Renal cortex interstitium (tissue), 11 donors: ENCODE results near the gene BCO2. TPM values are rescaled to one million over a fixed set of nuclear protein-coding genes. Genes with fewer than 3 reads are reported as not detected.
"Not testable (repeated sequence)": the region's sequence is repeated elsewhere in the genome, so short reads cannot be mapped to it uniquely, and the experiment has no call there.

ENCODE experiments used
- DNase-seq, 11 donors: peaks; one replicate each; pipeline ENCODE4 v3.0.0-alpha.2; 2013; ENCODE audit warnings: low read depth in 9 of 11, low spot score in 4 of 11; ENCODE audit errors: extremely low read depth in 1 of 11
- polyA plus RNA-seq, 3 donors: library from polyadenylated mRNA; unstranded; fragments of 120-200 nt; gene quantifications; one replicate each; pipeline ENCODE4 v1.2.1, GENCODE V29; 2013; ENCODE audit not compliant: insufficient read length in 3 of 3

BCO2 gene
- polyA plus RNA-seq, 3 donors: 3.1 to 6.3 (median 3.5) TPM

DNA sequence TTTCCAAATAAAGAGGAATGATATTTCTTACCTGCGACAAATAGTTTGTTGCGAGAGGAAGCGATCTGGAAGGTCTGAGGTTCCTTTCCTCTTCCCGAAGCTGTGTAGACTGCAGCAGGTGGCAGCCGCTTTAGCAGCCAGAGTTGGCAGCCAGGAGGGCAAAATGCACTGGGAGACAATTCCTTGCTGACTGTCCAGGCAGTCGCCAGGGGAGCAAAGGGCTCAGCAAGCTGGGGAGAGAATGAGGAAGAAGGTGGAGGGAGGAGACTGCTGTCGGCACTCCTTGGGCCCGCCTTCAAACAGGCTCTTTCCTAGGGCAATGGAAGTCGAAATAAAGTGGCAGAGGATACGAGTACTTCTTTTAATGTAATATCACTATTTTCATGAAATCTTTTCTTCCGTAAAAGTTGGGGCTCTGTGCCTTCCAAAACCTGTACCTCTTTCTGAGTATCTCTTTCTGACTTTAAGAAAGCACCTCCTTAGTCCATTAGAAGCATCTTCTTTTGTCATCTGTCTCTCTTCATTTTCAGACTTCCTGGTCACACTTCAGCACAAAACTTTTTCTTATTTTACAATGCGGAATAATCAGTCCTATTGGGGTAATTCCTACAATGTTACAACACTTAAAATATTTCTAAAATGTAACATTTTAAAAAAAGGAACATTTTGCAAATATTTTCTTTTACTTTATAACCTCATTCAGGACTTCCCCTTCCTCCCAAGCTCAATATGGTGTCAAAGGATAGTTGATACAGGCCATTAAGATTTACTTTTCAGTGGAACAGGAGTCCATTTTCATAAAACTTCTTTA, 11.2 kb upstream of the BCO2 start, which contains the start of gene IL18:
IL18 (minus strand) TSS at position 220 of the 811 bp plus-strand sequence. CDS start 9,041 bp downstream, outside the sequence.
- peak in 1 of 11 donors; percentile 1 for DNase-seq

DNA sequence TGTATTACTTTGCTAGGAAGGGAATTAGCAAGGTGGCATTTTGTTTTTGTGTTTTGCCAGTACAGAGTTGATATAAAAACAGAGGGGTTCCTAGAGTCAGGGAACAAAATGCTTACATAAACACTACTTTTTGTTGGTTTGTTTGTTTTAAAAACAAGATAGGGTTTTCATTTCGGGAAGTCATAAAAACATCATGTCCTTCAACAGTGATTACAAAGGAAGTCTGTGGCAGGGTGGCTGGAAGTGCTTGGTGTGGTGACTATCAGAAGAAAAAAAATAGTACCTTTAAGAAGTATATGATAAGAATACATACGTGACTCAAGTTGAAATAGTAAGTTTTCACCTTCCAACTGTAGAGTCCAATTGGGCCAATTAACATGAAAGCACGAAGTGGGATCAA, 10.3 kb upstream of the BCO2 start:
- peak in 2 of 11 donors; percentile 4 to 12 for DNase-seq

DNA sequence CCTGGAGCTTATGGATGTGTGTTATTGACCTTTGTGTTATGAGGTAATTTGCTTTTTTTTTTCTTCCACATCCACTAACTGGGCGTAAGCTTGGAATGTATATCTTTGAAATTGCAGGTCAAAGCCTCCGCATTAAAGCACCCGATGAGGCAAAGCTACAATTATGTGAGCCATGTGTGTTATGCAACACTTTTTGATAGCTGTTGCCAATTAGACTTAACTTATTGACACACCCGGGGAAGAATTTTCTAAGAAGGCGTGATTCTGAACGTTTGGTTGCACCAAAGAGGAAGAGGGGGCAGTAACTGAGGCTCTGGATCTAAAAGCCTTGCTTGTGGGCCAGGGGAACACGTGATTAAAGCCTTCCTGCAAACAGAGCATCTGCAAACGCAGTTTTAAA, 8.8 kb upstream of the BCO2 start:
- no peak for DNase-seq

DNA sequence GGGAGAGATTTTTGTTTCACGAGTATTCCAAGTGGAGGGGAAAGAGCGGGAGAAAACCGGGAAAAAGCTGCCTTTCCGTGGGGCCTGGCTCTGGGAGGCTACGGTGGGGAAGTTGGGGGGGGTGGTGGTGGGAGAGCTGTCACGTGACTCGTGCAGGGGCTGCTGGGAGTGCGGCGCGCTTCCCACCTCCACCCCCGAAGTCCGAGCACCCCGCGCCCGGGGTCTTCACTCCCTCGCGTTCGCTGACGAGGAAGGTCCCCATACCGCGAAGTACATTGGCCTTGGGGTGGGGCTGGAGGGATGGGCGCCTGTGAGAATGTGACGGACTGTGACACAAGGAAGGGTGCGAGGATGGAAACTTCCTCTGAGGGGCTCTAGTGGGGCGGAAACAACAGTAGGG, 8.2 kb upstream of the BCO2 start, which contains the start of gene TEX12:
TEX12 (plus strand) TSS at position 228 of the 400 bp plus-strand sequence. CDS start 1,897 bp downstream, outside the sequence.
- DNase-seq: no peak

DNA sequence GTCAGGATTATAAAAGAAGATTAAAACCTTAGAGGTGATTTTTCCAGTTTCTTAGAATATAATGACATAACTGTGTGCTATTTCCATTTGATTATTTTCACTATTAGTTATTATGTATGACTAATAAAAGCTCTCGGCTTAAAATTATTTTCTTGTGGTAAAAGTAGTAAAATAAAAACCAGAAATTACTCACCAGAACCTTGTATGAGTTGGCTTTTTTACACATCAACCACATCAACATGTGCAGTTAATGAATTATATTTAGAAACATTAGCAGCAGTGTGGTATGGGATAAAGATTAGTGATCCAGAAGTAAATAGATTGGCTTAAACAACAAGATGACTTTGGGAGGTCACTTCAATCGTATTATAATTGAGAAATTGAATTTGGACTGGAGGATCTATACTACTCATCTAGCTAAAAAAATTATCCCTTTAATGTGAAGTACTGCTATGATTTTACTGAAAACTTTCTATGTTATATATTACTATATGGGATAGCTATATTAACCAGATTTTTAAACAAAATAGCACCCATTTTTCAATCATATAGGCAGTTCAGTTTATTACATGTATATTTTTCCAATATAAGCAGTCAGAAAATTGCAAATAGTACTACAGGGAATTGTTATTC, 2.8 kb upstream of the BCO2 start:
- no peak for DNase-seq

DNA sequence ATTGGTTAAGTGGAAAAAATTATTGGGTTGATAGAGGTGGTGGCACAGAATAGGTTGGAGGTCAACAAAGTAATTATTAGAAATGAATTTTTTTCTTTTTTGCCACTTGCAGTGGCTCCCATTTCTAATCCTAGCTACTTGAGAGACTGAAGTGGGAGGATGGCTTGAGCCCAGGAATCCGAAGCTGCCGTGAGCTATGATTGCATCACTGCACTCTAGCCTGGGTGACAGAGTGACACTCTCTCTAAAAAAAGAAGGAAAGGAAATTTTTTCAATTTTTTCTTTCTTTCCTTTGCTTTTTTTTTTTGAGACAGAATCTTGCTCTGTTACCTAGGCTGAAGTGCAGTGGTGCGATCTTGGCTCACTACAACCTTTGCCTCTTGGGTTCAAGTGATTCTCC, 2.2 kb upstream of the BCO2 start:
- no peak for DNase-seq

DNA sequence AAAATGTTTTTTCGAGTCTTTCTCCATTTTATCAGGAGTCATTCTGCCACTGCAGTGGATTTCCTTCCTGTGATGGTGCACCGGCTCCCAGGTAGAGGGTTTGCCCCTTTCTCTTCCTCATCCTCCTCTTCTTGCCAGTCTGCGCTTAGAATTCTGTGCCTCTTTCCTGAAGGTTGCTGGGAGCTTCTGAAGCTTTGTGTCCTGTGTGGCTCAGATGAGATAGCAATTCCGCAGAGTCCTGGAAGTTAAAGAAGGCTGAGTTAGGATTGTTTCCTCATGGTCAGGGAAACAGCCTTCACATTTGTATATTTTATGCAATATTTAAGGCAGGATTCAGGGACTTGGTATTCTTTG, 264 bp downstream of the BCO2 start:
- no peak for DNase-seq

DNA sequence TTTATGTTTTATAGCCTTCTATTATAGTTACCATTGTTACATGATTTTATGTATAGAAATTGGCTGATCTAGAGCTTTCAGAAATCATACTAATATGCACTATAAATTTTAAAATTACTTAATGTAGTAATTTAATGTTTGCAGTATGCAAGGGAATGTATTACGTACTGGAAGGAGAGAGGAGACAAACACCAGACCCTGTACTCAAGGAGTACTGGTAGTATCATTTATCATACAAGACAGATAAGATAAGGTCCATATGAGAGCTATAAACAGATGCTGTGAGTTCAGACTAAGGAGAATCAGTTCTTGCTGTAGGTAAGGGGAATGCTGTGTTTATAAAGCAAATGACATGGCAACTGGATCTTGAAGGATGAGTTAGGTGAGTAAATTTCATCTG, 765 bp downstream of the BCO2 start:
- no peak for DNase-seq

DNA sequence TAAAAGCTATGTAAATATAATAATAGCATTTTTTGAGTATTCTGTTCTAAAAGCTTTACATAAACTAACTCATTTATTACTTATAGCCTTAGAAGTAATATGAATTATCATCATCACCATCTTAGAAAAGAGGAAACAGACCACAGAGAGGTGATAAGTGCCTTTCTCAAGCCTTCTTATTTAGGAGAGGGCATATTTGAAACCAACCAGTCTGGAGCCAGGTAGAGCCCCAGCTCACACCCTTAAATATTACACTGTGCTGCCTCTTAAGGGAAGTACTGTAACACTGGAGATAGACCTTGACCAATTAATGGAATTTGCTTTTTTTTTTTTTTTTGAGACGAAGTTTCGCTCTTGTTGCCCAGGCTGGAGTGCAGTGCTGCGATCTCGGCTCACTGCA, 2.3 kb downstream of the BCO2 start:
- no peak for DNase-seq

DNA sequence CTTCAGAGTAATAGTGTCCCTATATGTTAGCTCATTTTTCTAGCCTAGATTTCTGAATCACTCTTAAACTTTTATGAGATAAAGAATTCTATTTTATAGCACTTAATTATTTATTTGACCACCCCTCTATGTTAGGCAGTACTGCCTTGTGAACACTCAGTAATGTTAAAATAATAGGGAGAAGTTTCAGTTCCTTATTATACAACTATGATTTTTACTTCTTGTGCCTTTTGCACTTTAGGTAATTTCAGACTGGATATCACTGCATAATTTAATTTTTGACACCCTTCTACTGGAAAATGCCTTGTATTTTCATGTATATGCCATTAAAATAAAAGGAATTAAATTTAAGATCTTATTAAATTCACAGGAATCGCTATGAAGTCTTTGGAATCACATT, 3.1 kb downstream of the BCO2 start:
- no peak for DNase-seq

DNA sequence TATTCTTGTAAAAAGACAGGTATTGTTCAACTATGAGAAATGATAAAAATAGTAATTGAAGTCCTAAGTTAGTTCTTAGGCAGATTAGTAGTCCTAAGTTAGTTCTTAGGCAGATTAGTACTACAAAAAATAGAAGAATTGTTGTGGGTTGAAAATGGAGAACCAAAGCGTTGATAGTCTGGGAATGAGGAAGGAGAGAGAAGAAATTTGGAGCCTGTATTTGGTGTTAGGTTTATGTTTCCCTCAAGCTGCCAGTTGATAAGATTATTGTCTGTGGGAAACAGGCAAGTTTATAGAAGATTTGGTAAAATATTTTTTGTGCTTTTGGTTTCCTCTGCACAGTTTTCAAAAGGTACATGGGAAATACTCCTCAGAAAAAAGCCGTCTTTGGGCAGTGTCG, 3.6 kb downstream of the BCO2 start:
- DNase-seq: no peak

DNA sequence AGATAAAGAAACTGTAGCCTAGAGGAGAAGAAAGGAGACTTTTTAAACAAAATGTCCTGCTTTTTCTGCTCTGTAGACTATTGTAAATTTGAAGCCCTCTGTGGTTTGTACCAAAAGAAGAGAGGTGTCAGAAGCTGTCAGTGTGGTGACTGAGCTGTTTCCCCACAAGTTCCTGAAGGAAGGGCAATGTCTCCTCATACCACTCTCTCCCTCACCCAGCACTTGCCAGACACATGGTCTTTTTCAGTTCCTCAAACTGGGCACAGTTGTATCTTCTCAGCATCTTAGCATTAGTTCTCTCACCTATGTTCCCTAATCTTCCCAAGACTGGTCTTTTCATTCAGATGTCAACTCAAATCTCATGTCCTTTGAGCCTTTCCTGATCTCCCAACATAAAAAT, 4.3 kb downstream of the BCO2 start:
- DNase-seq: no peak

DNA sequence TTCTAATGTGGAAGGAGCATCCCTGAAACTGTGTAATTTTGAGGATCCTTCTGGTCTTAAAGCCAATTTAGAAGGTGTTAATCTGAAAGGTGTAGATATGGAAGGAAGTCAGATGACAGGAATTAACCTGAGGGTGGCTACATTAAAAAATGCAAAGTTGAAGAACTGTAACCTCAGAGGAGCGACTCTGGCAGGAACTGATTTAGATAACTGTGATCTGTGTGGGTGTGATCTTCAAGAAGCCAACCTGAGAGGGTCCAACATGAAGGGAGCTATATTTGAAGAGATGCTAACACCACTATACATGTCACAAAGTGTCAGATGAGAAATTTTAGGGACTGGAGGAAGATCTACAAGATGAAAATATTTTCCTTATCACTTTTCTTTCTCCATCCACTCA, 7.6 kb downstream of the BCO2 start:
- DNase-seq: no peak

DNA sequence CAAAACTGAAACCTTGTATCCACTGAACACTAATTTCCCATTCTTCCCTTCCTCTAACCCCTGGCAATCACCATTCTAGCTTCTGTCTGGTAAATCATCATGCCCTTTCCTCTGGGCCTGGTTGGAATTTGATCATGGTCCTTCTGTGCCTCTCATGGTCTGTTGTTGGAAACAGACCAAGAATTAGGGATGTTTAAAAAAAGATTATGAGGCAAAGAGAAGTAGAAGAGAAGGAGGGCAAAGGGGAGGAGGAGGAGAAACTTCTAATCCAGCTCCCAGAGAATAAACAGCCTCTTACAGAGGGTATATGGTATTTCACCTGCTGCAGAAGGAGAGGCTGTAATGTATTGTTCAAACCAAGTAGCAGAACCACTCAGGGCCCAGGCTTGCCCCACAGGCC, 10.6 kb downstream of the BCO2 start:
- DNase-seq: no peak

DNA sequence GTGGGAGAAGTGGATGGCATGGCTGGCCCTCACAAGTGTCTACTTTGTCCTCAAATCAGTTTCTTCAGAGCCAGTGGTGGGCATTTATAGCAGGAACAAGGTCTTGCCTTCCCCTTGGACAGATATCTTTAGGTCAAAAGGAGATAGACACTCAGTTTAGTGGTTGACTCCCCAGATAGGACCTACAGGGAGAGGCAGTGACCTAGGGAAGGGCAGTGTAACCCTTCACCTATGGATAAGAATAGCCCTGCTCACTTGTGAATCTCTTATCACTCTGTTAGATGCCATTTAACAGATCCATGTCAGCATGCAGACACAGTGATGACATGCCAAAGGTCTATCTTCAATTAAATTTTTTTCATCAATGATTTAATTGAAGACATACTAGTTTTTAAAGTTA, 11.0 kb downstream of the BCO2 start:
- DNase-seq: no peak

DNA sequence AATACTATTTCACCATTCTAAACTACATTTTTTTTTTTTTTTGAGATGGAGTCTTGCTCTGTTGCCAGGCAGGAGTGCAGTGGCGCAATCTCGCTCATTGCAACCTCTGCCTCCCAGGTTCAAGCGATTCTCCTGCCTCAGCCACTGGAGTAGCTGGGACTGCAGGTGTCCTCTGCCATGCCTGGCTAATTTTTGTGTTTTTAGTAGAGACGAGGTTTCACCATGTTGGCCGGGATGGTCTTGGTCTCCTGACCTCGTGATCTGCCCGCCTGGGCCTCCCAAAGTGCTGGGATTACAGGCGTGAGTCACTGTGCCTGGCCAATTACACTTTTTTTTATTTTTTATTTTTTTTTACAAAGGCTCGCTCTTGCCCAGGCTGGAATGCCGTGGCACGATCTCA, 19.8 kb downstream of the BCO2 start:
- not testable (repeated sequence) for DNase-seq

DNA sequence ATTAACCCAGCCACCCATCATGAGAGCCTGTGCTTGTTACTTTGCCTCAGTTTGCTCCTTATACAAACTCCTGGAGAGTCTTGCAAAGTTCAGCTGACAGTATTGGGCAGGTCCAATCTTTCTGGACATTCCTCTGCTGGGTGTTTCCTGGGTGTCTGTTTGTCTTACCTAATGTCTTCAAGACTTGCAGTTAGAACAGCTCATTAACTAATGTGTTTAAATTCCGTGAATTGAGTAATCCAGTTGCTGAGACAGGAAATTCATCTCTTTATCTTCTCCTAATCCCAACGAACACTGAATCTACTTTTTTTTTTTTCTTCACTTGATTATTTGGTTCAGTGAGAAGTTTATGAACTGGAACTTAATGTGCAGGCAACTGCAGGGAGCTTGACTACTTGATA, 20.6 kb downstream of the BCO2 start:
- DNase-seq: no peak

DNA sequence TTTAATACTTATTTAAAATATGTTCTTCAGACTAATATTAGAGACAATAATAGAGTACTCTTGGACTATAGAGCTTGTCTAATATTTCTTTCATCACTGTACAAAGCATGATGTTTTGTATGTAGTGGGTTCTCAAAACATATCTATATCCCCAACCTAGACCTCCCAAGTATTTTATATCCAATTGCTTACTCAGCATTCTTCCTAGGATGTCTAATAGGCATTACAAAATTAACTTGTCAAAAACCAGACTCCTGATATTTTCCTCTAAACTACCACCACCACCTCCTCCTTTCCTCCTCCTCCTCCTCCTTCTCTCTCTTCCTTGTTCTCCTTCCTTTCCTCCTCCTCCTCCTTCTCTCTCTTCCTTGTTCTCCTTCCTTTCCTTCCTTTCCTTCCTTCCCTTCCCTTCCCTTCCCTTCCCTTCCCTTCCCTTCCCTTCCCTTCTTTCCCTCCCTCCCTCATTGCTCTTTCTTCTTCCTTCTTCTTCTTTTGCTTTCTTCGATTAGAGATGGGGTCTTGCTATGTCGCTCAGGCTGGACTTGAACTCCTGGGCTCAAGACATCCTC, 21.3 kb downstream of the BCO2 start:
- no peak for DNase-seq

DNA sequence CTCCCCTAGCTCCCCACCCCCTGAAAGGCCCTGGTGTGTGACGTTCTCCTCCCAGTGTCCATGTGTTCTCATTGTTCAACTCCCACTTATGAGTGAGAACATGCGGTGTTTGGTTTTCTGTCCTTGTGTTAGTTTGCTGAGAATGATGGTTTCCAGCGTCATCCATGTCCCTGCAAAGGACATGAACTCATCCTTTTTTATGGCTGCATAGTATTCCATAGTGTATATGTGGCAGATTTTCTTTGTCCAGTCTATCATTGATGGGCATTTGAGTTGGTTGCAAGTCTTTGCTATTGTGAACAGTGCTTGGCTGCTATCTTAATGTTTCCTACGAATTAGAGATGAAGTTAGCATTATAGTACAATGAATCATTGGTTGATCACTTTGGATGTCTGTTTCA, 23.8 kb downstream of the BCO2 start:
- DNase-seq: not testable (repeated sequence)

DNA sequence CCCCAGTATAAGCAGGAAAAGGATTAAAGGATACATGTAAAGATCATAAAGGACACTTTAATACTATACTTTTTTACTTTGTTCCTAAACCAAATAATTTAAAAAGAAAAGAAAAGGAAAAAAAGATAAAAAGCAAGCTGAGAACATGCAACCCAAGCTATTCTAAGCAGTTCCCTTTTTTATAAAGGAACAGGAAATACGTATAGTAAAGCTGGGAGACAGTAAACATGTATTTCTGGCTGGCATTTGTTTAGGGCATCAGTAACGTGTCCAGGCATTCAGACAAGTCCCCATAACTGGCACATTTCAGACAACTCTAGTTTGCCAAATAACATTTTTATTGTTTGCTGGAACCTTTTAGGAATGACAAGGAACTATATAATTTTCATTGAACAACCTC, 24.9 kb downstream of the BCO2 start:
- DNase-seq: no peak
